ENCODE data around the gene TMEM272. TPM values are rescaled to one million over a fixed set of nuclear protein-coding genes. Genes with fewer than 3 reads are reported as not detected.

The TMEM272 gene
- total RNA-seq, 3 donors from 2014 or later, result under 0.01 to 0.16 TPM; not detected in 1

- H3K36me3 ChIP-seq, result no peaks in the 10 kb centered on the region
- intact Hi-C loops (cut with DNase I; ENCODE audit: low total_unique reads), result loop anchor here (10.0 kb wide), 1 partner anchor 351 kb away; the partner anchor contains the start of gene INTS6
- peaks cover 6 to 19% of the 10 kb centered on the region in 2 donors for H3K4me1 ChIP-seq
- no peak for TF ChIP-seq POLR2A (IDR thresholded peaks at IDR 0.05)
- TF ChIP-seq POLR2AphosphoS5 (IDR thresholded peaks at IDR 0.05), result no peak
- TF ChIP-seq, protein P1, sequence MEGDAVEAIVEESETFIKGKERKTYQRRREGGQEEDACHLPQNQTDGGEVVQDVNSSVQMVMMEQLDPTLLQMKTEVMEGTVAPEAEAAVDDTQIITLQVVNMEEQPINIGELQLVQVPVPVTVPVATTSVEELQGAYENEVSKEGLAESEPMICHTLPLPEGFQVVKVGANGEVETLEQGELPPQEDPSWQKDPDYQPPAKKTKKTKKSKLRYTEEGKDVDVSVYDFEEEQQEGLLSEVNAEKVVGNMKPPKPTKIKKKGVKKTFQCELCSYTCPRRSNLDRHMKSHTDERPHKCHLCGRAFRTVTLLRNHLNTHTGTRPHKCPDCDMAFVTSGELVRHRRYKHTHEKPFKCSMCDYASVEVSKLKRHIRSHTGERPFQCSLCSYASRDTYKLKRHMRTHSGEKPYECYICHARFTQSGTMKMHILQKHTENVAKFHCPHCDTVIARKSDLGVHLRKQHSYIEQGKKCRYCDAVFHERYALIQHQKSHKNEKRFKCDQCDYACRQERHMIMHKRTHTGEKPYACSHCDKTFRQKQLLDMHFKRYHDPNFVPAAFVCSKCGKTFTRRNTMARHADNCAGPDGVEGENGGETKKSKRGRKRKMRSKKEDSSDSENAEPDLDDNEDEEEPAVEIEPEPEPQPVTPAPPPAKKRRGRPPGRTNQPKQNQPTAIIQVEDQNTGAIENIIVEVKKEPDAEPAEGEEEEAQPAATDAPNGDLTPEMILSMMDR (IDR thresholded peaks at IDR 0.05), result no peak
- H3K4me3 ChIP-seq, result no peak overlapping the region
- H3K27me3 ChIP-seq, result no peaks in the 10 kb centered on the region
- peak overlapping the region; percentile 9 to 100 for H3K27ac ChIP-seq
- H3K9me3 ChIP-seq, result no peaks in the 10 kb centered on the region
- DNase-seq (ENCODE audit: low spot score in 2 of 2), result no peak
These were observed 39.1 kb downstream of the TMEM272 start for GRCh38 chr13:51805925-51806324.

- H3K27ac ChIP-seq, result peak overlapping the region; percentile 100
These were observed 39.7 kb downstream of the TMEM272 start for GRCh38 chr13:51805313-51805712.

DNA sequence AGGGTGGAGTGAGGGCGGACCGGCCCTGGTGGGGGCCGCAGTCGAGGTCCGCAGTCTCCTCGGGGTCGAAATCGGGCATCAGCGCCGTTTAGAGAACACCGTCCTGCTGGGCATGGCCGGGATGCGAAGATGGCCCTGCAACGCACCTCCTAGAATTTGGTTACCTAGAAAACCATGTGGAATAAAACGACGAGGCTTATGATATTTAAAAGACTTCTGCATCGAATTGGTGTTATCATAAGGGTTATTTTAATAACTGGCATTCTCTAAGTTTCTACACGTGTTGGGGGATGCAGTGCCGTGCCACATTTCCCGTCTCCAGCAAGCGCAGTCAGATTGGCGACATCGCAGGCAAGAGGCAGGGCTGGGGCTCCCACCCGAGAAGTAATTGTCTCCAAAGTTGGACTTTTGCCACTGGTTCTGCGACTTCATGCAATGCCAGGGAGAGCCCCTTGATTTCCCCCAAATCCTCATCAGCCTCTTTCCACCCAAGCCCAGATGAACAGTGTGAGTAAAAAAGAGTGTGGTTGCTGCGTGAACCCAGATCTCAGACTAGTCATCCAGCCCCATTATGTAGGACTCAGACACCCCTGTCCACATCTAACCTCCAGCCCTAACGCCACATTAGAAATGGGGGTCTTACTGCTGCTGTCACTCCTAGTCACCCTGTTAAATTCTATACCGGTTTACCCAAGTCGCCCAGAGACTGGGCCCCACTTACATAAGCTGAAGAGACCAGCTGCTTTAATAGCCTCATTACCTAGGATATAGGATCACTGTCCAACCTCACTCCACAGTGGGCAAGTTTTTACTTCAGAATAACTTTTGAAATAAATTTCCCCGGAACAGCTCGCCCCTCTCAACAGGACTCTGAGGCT, 40.4 kb downstream of the TMEM272 start:
- H3K27ac ChIP-seq, result peak overlapping the region; percentile 100
- peak in 1 of 2 donors; percentile 50 for DNase-seq (ENCODE audit: low spot score in 2 of 2)
- H3K9me3 ChIP-seq, result no peaks in the 10 kb centered on the region
- peak overlapping the region; percentile 58 to 90 (median 88) for H3K4me3 ChIP-seq
- intact Hi-C loops (cut with DNase I; ENCODE audit: low total_unique reads), result loop anchor here (10.0 kb wide), 1 partner anchor 350 kb away; the partner anchor contains the start of gene INTS6
- peaks cover 6 to 19% of the 10 kb centered on the region in 2 donors for H3K4me1 ChIP-seq
- TF ChIP-seq POLR2AphosphoS5 (IDR thresholded peaks at IDR 0.05) (no peak), POLR2A (IDR thresholded peaks at IDR 0.05) (peak; percentile 86)
- no peaks in the 10 kb centered on the region for H3K36me3 ChIP-seq
- no peaks in the 10 kb centered on the region for H3K27me3 ChIP-seq

More at GRCh38 chr13:51805313-51805712, 39.7 kb downstream of the TMEM272 start:
- no peak for DNase-seq (ENCODE audit: low spot score in 2 of 2)
- Histone ChIP-seq H3K9me3 (no peaks in the 10 kb centered on the region), H3K36me3 (no peaks in the 10 kb centered on the region), H3K4me3 (peak overlapping the region; percentile 58 to 90 (median 88)), H3K27me3 (no peaks in the 10 kb centered on the region), H3K4me1 (peaks cover 6 to 19% of the 10 kb centered on the region in 2 donors)
- TF ChIP-seq, protein P1 (IDR thresholded peaks at IDR 0.05), result no peak
- no peak for TF ChIP-seq POLR2A (IDR thresholded peaks at IDR 0.05)
- no peak for TF ChIP-seq POLR2AphosphoS5 (IDR thresholded peaks at IDR 0.05)
- intact Hi-C loops (cut with DNase I; ENCODE audit: low total_unique reads), result loop anchor here (10.0 kb wide), 1 partner anchor 351 kb away; the partner anchor contains the start of gene INTS6

DNA sequence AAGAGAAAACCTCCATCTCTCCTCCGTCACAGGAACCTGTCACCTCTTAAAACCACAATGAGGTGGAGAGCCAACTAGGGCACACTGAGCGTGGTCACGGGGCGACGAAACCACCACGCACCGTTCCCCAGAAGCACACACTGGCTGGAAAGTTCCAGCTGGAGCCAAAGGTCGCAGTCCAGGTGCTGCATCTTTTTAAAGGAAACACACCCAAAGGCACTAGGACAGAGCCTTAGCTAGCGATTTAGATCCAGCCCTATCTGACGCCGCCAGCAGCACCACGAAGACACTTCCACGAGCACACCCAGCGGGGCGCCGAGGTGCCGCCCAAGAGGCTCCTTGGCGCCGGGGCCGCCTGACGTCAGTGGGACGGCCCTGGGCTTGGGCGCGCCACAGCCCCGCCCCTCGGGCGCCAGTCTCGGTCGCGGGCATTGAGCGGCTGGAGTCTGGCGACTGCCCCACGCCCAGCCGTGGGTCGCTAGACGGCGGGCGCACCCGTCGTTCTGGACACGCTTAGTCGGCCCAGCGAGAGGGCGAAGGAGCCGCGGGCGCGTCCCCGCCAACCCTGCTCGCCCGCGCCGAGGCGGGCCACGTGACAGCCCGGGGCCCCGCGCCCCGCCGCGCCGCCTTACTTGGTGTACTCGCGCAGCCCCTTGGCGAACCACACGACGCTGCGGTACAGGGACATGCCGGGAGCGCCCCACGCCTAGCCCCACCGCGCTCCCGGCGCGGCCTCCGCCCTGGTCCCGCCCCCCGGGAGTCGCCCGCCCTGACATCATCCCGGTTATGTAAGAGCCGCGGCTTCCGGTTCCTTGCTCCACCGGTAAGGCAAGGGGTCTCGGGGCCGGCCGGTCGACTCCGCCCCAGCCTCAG, 41.3 kb downstream of the TMEM272 start, which contains the start of gene DHRS12:
Gene DHRS12, minus strand, starts transcription at position 742 of the 873 bp plus-strand sequence. CDS start 4,504 bp downstream, outside the sequence.
- peaks cover 6 to 19% of the 10 kb centered on the region in 2 donors for H3K4me1 ChIP-seq
- intact Hi-C loops (cut with DNase I; ENCODE audit: low total_unique reads), result loop anchor here (10.0 kb wide), 1 partner anchor 349 kb away; the partner anchor contains the start of gene INTS6

More for the DNA sequence above, 41.3 kb downstream of the TMEM272 start, which contains the start of gene DHRS12:
- DNase-seq (ENCODE audit: low spot score in 2 of 2), result peak; percentile 91 to 92
- TF ChIP-seq POLR2A (IDR thresholded peaks at IDR 0.05) (peak; percentile 18), POLR2AphosphoS5 (IDR thresholded peaks at IDR 0.05) (peak; percentile 72 to 96 (median 89))
- TF ChIP-seq, protein P1 (IDR thresholded peaks at IDR 0.05), result peak in 1 of 3 donors; percentile 23
- Histone ChIP-seq H3K36me3 (no peaks in the 10 kb centered on the region), H3K4me3 (peak within 1 kb of the TSS; percentile 58 to 90 (median 88)), H3K27ac (peak within 1 kb of the TSS; percentile 100), H3K9me3 (no peaks in the 10 kb centered on the region), H3K27me3 (no peaks in the 10 kb centered on the region)

Measured in breast epithelium (tissue), 4 donors.